HG02885 (cell line): ENCODE data around the gene XK.
"Not testable (repeated sequence)": the region's sequence is repeated elsewhere in the genome, so short reads cannot be mapped to it uniquely, and the experiment has no call there.

Source experiments
- ATAC-seq: cut with Tn5 transposase; IDR thresholded peaks from one replicate; pipeline ENCODE4 v1.9.1; 2021; ENCODE audit warnings: mild to moderate bottlenecking; ENCODE audit not compliant: unreplicated experiment, poor library complexity

The XK gene, protein sequence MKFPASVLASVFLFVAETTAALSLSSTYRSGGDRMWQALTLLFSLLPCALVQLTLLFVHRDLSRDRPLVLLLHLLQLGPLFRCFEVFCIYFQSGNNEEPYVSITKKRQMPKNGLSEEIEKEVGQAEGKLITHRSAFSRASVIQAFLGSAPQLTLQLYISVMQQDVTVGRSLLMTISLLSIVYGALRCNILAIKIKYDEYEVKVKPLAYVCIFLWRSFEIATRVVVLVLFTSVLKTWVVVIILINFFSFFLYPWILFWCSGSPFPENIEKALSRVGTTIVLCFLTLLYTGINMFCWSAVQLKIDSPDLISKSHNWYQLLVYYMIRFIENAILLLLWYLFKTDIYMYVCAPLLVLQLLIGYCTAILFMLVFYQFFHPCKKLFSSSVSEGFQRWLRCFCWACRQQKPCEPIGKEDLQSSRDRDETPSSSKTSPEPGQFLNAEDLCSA

DNA sequence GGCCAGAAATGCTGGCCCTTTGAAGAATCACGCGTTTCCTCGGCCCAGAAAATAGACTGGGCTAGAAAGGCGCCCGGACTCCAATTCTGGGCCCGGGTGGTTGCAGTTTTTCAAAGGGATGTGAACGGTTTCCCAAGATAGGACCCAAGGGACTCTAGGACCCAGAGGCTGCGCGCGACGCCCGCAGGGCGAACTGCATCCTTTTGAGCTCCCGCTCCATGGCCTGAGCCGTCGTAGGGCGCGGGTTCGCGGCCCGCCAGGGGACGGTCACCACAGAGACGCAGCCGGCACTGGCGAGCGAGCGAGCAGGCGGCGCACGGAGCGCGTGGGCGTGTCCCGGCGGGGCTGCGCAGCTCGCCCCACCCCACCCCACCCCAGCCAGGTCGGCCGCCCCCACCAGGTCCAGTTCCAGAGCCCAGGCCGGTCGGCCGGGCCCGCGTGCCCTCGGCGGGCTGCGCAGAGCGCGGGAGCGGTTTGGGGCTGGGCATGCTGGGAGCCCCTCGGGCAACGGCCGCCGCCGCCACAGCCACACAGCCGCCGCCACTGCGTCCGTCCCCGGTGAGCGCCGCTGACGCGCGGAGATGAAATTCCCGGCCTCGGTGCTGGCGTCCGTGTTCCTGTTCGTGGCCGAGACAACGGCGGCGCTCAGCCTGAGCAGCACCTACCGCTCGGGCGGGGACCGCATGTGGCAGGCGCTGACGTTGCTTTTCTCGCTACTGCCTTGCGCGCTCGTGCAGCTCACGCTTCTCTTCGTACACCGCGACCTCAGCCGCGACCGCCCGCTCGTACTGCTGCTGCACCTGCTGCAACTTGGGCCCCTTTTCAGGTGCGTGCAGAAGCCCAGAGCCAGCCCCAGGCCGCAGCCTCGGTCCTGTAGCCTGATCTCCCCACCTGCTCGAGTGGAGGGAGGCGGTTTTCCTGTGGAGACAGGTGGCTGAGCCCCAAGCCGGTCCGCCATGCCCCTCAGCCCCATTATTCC, at the start of gene XK:
Gene XK (plus strand): TSS at position 411 of the 979 bp plus-strand sequence. CDS start 171 bp downstream, at position 582.
- ATAC-seq = peak; percentile 83

DNA sequence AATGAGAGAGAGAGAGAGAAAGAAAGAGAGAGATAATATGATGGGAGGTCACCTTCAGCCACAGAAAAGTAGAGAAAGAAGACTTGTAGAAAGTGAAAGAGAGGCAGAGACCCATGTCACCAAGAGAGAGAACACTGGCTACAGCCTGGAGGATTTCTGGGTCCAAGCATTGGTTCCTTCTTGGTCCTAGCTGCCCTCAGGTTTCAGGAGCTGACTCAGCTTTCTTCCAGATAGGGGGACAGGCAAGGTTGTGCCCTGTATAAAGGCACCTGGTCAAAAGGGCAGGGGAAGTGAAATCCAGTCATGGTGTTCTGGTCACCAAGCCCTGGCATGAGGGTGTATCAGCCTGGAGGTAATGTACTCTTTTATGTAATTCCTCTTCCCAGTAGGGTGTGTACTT, 47.5 kb upstream of the XK start:
- no peak for ATAC-seq

DNA sequence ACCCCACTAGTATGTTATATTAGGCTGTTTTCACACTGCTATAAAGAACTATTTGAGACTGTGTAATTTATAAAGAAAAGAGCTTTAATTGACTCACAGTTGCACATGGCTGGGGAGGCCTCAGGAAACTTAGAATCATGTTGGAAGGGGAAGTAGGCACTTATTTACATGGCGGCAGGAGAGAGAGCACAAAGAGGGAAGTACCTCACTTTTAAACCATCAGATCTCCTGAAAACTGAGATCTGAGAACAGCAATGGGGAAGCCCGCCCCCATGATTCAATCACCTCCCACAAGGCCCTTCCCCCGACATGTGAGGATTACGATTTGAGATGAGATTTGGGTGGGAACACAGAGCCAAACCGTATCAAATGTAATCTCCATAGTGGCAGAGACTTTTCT, 45.4 kb upstream of the XK start:
- ATAC-seq = no peak

DNA sequence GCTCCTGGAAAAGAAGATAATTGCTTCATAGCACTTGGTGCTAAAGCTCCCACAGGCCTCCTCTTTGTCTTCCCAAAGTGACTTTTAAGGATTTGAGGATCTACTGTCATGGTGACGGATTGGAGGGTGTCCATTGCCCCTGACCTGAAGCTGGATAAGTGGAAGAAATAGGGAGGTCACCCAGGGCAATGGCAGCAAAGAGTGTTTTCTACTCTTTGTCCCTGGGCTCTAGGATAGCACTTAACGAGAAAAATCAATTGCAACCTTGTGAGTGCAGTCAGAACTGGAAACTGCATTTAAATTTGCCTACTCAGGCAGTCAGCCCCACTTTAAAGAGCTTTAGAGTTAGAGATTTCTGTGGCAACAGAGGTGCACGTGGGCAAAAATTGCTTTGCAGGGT, 43.7 kb upstream of the XK start:
- no peak for ATAC-seq

DNA sequence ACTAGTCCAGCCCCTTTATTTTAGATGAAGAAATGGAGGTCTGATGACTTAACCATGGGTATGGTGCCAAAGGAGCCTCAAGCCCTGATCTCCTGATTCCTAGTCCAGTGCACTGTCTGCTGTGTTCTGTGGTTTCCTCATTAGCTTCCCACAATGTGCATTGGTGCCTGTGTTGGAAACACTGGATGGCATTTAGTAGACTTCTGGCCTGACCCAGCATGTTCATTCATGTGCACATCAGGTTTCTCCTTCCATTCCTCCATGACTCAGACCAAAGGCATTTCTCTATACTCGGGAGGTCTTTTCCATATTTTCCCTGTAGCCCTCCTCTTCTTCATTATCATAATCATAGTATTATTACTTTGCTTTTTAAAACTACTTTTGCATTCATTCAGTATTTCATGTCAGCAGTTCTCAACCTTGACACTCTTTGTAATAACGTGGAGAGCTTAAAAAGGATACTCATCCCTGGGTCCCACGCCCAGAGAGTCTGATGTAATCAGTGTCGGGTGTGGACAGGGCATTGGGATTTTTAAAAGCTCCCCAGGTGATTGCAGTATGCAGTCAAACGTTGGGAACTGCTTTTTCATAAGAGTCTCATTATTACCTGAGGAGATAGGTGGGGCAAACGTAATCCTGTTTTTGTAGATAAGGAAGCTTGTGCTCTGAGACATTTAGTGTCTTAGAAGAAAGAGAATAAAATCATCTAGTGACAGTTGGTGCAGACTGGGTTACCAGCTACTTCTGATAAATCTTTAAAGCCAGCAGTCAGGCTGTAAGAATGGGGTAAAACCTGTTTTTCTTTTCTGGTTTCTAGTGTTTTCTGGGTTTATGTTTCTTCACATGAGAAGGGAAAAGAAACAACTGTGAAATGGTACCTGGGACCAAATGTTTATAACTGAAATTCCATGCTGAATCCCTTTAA, 40.9 kb upstream of the XK start:
- no peak for ATAC-seq

DNA sequence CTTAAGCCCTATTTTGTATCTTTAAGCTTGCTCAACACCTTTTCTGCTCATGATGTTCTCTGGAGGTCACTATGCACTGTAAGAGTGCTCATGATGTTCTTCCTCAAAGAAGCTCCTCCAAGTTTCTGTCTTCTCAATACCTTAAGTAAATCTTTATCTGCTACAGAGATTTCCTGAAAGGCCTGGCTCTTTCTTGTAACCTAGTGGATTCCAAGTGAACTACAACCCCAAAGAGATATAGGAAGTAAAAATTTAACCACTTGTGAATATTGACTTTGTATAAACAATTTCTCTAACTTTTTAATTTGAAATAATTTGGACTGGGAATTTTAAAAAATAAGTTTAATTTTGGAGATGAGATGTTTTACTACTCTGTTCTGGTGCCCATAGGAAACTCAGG, 39.3 kb upstream of the XK start:
- no peak for ATAC-seq

DNA sequence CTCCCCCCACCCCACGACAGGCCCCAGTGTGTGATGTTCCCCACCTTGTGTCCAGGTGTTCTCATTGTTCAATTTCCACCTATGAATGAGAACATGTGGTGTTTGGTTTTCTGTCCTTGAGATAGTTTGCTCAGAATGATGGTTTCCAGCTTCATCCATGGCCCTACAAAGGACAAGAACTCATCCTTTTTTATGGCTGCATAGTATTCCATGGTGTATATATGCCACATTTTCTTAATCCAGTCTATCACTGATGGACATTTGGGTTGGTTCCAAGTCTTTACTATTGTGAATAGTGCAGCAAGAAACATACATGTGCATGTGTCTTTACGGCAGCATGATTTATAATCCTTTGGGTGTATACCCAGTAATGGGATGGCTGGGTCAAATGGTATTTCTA, 34.7 kb upstream of the XK start:
- not testable (repeated sequence) for ATAC-seq

DNA sequence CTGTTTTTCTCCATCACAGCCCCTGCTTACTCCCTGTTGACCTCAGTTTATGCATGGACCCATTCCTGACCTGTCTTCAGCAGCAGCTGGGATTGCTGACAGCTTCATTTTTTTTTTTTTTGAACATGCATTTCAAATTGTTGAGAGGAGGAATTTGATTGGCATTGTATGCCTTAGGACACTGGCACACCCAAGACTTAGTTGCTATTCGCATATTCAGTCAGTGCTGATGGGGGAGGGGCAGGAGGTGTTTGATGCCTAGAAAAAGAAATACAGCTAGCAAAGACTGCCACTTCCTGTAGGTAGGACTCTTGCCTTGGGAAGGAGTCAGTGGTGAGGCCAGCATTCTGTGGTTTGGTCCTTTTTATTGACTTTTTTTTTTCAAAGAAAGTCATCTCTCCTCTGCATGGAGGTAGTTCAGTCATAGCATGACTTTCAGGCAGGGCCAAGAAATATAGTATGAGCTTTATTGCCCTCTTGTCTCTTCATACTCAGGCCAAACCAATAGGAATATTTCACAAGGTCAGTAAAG, 33.6 kb upstream of the XK start:
- no peak for ATAC-seq

DNA sequence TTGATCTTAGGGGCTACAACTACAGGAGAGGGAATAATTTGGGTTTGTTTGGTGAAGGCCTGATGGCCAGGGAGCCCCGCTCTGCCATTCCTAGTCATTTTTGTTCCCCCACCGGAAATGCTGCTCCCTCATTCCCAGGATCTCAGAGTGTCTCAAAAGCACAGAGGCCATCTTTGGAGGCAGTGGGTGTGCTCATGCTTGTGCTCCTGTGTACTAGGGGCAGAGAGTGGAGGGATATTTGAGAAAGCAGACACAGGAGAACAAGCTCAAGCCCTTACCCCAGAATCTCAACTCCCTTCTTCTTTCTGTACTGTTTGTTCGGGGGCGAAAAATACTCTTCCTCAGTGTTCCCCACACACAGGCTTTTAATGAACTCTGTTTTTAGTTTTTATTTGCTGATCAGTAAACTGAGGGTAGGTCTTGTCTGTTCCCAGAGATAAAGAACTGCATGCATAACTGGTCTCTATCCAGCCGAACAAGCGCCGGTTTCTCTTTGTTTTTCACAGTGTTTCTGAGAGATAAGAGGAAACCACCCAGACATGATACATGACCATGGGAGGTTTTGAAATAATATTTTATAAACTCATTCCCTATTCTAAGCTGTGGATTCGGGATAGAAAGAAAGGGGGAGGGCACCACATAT, 32.9 kb upstream of the XK start:
- no peak for ATAC-seq

DNA sequence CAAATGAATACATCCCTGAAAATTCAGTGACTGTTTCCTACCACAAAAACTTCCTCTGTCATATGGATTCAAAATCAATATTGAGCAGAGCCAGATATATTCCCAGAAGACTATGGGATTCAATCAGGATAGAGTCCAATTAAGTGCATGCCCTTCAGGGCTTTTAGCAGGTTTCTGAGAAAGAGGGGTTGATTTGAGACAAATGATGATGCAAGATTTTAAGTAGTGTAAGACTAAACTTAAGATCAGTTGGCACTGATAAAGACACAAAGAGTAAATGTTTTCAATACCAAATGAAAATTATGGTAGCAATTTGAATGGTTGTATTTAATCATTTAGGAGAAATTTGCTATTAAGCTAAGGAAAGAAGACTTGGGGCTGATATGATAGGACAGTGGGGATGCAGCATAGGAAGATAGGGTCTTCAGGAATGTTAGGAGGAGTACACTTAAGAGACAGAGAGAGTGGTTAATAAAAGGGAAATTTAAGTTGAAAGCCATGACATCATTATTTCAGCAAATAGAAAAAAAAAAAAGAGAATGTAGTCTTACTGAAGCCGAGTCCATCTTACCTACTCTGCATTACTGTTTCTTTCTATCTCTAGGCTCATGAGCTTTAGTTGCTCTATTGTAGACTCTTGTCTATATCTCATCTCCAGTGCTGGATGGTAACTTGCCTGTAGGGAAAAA, 32.0 kb upstream of the XK start:
- ATAC-seq = no peak

DNA sequence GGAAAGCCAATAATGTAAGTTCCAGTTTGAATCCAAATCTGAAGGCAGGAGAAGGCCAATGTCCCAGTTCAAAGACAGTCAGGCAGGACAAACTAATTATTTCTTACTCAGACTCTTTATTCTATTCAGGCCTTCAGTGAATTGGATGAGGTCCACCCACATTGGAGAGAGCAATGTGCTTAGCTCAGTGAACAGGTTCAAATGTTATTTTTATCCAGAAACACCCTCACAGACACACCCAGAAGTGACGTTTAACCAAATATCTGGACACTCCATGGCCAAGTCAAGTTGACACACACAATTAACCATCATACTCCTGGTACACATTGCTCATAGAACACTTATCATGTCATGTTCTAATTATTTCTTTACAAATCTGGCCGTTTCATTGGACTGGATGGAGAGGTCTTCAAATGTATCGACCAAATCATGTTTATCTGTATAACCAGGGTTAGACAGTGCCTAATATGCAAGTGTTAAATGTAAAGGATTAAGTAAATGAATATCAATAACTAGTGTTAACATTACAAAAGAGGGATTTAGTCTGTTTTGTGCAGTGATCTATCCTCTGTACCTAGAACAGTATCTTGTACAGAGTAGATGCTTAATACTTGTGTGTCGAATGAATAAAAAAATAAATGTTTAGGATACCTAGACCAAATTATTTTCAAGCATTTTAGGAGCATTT, 27.1 kb upstream of the XK start:
- ATAC-seq = no peak

DNA sequence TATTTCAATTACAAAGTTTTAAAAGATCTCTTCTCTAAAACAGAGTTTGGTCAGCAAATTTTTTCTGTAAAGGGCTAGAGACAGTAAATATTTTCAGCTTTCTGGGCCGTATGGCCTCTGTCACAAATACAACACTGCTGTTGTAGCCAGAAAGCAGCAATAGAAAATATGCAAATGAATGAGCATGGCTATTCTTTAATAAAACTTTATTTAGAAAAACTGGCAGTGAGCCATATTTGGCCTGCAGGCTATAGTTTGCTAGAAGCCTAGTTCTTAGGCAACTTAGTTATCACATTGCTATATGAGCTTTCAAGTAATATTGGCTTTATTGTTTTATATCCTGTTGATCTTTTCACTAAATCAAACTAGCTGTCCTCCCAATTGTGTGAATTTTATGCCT, 26.5 kb upstream of the XK start:
- no peak for ATAC-seq

DNA sequence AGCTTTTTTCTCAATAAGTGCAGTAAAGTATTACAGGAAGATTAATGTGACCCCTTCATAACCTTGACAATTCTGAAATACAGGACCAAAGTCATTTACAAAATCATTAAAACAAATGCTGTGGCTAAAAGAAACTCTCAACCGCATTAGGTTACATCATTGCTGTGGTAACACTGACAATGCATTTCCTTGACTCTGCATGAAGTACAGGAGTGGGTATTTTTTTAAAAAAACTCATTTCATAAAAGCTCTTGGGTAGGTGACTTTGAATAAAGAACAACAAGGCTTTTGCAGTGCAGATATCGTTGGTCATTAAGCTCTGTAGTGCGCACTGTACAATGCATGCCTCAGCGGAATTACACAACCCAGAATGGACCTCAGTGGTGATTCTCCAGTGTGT, 23.4 kb upstream of the XK start:
- ATAC-seq = no peak

DNA sequence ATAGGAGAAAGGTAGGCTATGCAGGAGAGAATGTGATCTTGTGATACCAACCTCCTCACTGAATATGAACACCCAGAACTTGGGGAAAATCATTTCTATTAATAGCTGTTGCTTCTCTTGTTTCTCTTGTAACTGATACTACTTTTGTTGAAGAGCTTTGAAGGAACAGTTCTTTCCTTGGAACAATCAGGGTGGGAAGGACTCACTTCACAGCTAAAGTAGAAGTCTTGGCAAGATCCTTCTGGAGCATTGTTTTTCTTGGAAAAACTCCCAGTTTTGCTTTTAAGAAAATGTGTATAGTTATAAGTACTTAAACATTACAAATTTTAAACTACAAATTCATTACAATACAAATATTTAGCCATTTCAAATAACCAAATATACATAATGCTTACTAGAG, 19.1 kb upstream of the XK start:
- ATAC-seq = no peak

DNA sequence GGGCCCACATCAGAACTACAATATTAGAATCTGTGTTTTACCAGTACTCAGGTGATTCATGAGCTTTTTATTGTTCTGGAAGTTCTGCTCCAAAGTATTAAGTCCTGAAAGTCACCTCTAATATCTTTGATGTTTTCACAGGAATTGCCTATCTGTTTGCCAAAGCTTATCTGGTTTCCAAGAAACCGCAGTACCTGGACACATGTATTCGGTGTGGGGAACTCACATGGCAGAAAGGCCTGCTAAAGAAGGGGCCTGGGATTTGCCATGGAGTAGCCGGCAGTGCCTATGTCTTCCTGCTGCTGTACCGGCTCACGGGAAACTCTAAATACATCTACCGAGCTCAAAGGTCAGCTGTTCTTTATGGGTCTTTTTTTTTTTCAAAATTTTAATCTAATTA, 18.4 kb upstream of the XK start:
- ATAC-seq = no peak

DNA sequence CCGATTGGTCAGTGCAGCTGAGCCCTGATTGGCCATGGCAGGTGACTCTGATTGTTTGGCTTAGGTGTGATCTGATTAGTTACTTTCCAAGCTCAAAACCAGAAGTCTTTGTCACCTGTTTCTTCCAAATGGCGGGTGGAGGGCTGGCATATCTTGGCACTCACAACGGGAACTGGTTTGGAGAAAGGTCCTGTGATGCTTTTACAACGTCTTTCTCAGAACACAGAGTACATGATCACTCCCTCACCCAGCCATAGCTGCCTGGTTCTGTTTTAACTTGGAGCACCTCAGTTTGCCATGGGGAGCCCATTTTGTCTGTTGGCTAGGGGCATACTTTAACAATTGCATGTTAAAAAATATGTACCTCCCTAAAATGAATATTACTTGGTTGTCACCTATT, 13.0 kb upstream of the XK start:
- no peak for ATAC-seq

DNA sequence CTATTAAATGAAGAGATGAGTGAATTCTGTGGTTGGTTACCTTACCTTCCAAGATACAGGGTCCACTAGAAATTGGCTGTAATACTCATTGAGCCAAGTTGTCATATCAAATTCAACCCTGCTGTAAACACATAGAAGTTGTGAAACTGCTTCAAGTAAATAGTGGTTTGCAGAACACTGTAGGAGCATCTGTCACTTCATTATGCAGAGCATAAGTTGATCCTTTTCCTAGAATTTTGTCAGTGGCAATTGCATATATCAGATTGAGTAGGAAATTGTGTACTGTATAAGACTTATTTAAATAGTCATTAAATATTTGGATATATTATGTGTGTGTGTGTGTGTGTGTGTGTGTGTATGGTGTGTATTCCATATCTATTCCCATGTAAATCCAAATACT, 8.8 kb upstream of the XK start:
- no peak for ATAC-seq

DNA sequence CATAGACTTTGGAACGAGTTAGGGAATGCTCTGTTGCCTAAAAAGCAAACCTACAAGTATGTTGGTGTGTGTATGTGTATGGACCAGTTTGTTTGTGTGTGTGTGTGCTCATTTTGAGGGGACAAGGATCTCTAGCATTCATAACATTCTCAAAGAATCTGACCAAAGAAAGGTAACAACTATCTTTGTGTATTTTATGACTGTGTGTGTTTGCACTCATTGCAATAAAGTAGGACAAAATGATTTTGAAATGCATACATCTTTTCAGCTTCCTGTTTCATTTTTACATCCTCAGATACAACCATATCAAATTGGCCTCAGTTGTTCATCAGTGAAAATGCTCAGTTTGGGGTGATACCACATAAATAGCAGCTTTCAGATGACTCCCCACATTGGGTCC, 8.3 kb upstream of the XK start:
- no peak for ATAC-seq
